Measurements from ENCODE around the gene CMKLR1.

The CMKLR1 gene

DNA sequence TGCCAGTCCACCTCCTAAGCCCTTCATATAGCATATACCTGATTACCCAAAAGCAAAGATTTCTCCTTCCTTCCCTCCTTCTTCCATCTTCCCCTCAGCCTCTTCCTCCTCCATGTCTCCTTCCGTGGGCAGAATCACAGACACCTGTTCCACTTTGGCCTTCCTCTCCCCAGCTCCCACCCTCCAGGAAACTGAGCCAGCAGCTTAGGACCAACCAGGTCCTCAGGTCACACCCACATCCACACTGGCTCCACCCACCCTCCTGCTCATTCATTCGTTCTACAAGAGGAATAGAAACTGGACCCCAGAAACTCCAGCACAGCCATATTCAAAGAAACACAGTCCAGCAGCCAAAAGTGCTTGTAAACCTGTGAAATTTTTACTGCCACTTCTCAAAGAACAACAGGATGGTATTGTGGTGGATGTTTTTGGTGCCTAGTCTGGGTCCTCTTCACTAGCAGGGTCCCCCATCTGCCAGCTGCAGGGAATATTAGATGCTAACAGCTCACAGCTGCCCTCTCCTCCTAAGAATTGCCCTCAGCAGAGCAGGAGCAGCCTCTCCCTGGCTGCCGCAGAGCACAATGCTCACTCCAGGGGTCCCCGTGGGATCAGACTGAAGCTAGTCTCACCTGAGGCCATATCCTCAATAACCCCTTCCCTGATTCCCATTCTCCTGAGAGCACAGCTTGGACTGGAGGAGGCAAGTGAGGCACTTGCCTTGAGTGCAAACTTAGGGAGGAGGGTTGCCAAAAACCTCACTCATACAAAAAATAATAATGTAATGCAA lies 18.4 kb downstream of the CMKLR1 start:
- DNase-seq (ENCODE audit: low read depth) = no peak
- TF ChIP-seq, protein P1, sequence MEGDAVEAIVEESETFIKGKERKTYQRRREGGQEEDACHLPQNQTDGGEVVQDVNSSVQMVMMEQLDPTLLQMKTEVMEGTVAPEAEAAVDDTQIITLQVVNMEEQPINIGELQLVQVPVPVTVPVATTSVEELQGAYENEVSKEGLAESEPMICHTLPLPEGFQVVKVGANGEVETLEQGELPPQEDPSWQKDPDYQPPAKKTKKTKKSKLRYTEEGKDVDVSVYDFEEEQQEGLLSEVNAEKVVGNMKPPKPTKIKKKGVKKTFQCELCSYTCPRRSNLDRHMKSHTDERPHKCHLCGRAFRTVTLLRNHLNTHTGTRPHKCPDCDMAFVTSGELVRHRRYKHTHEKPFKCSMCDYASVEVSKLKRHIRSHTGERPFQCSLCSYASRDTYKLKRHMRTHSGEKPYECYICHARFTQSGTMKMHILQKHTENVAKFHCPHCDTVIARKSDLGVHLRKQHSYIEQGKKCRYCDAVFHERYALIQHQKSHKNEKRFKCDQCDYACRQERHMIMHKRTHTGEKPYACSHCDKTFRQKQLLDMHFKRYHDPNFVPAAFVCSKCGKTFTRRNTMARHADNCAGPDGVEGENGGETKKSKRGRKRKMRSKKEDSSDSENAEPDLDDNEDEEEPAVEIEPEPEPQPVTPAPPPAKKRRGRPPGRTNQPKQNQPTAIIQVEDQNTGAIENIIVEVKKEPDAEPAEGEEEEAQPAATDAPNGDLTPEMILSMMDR (conservative IDR thresholded peaks at IDR 0.05; ENCODE audit: low read length) = no peak
- H3K4me3 ChIP-seq (ENCODE audit: low read length) = no peak overlapping the region

DNA sequence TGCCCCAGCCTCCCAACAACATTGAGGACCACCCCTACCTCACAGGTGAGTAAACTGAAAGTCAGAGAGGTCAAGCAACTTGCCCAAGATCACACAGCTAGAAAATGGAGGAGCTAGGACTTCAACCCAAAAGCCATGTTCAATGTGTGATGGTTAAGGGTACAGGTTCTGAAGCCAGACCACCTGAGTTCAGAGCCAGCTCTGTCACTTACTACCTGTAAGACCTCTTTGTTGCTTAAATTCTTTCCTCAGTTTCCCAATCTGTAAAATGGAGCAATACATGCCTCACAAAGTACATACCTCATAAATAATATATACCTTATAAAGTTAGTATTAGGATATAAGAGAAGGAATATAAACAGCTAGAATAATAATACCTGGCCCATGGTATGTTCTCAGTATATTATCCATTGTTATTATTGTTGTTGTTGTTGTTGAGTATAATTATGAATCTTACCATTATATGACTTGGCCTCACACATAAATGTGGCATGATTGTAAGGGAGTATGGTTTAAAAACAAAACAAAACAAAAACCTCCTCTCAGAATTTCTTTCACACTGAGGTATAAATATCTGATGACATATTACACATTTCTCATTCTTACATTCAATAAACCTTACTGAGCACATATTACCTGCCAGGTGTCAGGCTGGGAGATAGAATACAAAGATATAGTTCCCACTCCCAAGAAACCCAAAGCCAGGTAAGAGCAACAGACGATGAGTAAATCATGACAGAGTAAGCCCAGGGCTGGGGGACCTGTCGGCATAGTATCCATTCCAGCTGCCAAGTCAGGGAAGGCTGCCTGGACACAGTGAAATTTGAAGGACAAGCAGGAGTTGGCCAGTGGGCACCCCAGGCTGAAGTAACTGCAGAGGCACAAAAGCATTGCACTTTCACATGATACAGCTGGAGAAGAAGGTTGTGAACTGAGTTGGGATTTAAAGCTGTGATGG lies 19.6 kb downstream of the CMKLR1 start:
- no peak for DNase-seq (ENCODE audit: low read depth)
- no peak overlapping the region for H3K4me3 ChIP-seq (ENCODE audit: low read length)
- TF ChIP-seq, protein P1 (conservative IDR thresholded peaks at IDR 0.05; ENCODE audit: low read length) = no peak

DNA sequence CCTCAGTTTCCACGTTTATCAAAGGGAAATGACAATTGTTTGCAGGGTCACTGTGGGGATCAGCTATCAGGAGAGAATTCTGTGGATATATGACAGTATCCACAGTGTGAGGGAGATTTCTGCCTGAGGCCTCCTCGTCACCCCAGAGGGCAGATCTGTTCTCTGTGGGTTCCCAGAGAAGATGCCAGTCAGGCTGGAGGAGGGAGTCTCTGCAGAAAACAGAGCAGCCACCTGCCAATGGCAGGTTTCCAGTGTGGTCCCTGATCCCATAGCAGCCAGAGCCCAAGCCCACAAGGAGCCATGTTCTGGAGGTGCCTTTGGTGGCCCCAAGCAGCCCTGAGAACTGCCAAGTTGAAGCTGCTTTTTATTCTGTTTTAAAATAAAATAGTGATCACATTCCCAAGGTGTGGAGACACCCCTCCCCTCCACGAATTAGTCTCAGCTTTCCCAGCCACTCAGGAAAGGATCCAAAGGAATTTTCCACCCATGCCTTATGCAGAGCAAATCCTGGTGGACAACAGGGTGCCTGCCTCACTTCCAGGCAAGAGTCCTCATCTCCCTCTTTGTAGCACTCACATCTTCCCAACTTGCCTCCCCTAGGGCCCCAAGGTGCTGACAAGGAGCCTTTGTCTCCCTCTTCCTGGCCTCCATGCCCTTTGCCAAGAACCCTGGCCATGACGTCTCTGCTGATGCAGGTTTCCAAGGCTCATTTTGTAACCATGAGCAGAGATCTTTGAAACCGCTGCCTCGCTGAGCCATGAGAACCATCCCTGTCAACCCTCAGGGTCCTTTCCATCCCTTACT lies 20.4 kb downstream of the CMKLR1 start:
- TF ChIP-seq, protein P1 (conservative IDR thresholded peaks at IDR 0.05; ENCODE audit: low read length) = no peak
- H3K4me3 ChIP-seq (ENCODE audit: low read length) = no peak overlapping the region
- DNase-seq (ENCODE audit: low read depth) = no peak

DNA sequence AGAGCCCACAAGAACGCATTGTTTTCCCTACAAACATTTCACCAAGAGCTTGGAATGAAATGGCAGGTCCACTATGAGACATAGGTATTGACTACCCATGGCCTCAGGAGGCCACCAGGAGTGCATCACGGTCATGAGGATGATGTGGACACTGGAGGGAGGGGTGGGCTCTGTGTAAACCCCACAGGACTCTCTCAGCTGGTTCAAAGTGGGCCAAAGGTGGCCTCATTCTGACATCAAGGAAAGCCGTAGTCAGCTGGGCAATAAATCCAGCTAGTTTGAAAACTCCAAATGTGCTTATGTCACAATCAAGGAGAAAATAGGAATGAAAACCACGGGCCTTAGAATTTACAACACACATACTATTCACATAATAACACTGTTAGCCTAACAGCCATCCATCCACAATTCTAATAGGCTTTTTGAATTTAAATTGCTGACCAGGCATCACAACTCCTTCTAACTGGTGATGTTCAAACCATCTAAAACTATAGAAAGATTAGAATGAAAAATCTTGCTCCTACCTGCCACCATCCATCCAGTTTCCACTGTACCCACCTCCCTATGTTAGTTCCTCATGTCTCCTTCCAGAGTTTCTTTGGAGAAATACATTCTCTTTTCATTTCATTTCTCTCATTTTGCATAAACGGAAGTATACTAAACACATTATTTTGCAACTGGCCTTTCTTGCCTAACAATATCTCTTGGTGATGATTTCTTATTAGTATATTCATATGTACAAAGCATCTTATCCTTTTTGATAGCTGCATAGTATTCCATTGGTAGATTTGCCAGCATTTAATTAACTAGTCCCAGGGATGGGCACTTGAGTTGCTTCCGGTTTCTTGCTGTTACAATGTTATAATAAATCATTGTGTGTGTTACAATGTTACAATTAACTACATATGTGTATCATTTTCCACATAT lies 21.5 kb downstream of the CMKLR1 start:
- TF ChIP-seq, protein P1 (conservative IDR thresholded peaks at IDR 0.05; ENCODE audit: low read length) = no peak
- no peak for DNase-seq (ENCODE audit: low read depth)
- H3K4me3 ChIP-seq (ENCODE audit: low read length) = no peak overlapping the region

DNA sequence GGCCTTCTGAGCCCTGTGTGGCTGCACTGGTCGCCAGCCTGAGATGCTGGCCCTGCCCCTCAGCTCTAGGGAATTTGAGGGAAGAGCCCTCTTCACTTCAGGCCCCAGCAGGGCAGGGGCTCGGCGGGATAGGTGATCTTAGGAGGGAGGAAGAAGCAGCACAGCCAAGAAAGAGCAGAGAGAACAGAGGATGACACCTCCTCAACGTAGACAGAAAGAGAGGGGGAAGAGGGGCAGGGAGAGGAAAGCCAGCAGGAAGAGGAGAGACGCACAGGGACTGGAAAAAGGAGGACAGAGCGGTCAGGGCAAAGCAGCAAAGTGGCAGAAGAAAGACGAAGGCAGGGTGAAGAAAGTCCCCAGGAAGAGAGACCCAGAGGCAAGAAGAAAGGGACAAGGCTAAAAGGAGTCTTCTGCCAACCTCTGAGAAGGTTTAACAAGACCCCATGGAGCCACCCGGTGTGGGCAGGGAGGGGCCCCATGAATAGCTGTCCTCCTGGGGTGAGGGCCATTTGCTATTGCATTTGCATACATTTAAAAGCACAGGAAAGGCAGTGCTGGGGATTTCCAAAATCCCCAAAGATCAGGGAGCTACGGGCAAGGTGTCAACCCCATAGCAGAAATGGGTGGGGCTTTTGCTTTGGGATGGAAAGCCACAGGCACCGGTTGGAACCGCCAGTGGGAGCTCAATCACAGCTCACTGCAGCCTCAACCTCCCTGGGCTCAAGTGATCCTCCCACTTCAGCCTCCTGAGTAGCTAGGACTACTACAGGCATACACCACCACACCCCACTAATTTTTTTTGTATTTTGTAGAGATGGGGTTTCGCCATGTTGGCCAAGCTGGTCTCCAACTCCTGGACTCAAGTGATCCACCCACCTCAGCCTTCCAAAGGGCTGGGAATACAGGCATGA lies 22.7 kb downstream of the CMKLR1 start:
- H3K4me3 ChIP-seq (ENCODE audit: low read length) = no peak overlapping the region
- TF ChIP-seq, protein P1 (conservative IDR thresholded peaks at IDR 0.05; ENCODE audit: low read length) = no peak
- DNase-seq (ENCODE audit: low read depth) = no peak

Measured in AG10803 (cell line).